Measurements from ENCODE around the gene TCP10L. TPM values are rescaled to one million over a fixed set of nuclear protein-coding genes. Genes with fewer than 3 reads are reported as not detected.

The TCP10L gene
- total RNA-seq, 1 donor from 2014 or later: 0.34 TPM

GRCh38 chr21:32580949-32581348 lies 4.4 kb downstream of the TCP10L start:
- Mint-ChIP-seq H3K9me3 (ENCODE audit: unreplicated experiment) (no peaks in the 10 kb centered on the region), H3K27ac (ENCODE audit: unreplicated experiment) (no peak overlapping the region), H3K36me3 (ENCODE audit: low read depth, unreplicated experiment) (no peaks in the 10 kb centered on the region), H3K4me3 (ENCODE audit: unreplicated experiment) (no peak overlapping the region), H3K4me1 (ENCODE audit: low read depth, unreplicated experiment) (no peaks in the 10 kb centered on the region), H3K27me3 (ENCODE audit: low read depth, unreplicated experiment) (peaks cover 30% of the 10 kb centered on the region)
- no peaks in the 10 kb centered on the region for H4K20me1 ChIP-seq (ENCODE audit: insufficient read depth, low read length)
- TF ChIP-seq, protein P1, sequence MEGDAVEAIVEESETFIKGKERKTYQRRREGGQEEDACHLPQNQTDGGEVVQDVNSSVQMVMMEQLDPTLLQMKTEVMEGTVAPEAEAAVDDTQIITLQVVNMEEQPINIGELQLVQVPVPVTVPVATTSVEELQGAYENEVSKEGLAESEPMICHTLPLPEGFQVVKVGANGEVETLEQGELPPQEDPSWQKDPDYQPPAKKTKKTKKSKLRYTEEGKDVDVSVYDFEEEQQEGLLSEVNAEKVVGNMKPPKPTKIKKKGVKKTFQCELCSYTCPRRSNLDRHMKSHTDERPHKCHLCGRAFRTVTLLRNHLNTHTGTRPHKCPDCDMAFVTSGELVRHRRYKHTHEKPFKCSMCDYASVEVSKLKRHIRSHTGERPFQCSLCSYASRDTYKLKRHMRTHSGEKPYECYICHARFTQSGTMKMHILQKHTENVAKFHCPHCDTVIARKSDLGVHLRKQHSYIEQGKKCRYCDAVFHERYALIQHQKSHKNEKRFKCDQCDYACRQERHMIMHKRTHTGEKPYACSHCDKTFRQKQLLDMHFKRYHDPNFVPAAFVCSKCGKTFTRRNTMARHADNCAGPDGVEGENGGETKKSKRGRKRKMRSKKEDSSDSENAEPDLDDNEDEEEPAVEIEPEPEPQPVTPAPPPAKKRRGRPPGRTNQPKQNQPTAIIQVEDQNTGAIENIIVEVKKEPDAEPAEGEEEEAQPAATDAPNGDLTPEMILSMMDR (IDR thresholded peaks at IDR 0.05; ENCODE audit: insufficient read depth, low read depth, low read length): no peak
- TF ChIP-seq EZH2 (IDR thresholded peaks at IDR 0.05; ENCODE audit: insufficient read depth, low read length): no peak
- no peak overlapping the region for H3K9ac ChIP-seq (ENCODE audit: low read length)
- no peak overlapping the region for H2AFZ ChIP-seq (ENCODE audit: low read depth, low read length)
- H3K27me3 ChIP-seq (ENCODE audit: insufficient read depth, low read length): peaks cover 16% of the 10 kb centered on the region
- H3K4me1 ChIP-seq (ENCODE audit: insufficient read depth, low read length): no peaks in the 10 kb centered on the region
- no peaks in the 10 kb centered on the region for H3K36me3 ChIP-seq (ENCODE audit: insufficient read depth, low read length)
- no peaks in the 10 kb centered on the region for H3K9me3 ChIP-seq (ENCODE audit: insufficient read depth, low read depth, low read length)
- DNase-seq (ENCODE audit: low read depth) (no peak), FAIRE-seq (no peak)
- H3K79me2 ChIP-seq (ENCODE audit: insufficient read depth, low read length): no peaks in the 10 kb centered on the region
- no peak overlapping the region for H3K27ac ChIP-seq (ENCODE audit: low read depth, low read length)
- no peak overlapping the region for H3K4me3 ChIP-seq (ENCODE audit: insufficient read depth, low read depth, low read length)
- no peak overlapping the region for H3K4me2 ChIP-seq (ENCODE audit: low read length)

DNA sequence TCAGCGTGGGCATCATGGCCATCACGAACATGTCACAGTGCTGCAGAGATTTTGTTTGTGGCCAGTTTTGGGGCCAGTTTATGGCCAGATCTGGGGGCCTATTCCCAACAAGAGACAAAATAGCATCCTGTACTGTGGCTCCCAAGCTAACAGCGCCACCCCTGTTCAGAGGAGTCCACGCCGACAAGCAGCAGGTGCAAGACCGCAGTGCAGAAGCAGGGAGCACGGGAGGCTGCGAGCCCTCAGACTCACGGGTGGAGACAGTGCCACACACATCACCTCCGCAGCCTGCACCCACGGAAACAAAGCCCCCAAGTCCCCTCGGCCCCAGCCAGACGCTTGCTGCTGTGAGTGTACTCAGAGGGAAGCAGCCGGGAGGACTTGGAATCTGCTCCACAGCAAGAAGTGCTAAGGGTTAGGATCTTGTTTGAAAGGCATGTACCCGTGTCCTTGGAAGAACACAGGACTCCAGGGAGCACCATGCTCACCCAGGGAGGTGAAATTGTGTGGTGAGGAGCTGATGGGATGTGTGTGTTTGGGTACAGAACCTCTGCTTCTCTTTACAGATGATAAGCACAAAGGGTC lies 7.1 kb downstream of the TCP10L start:
- no peaks in the 10 kb centered on the region for H3K4me1 Mint-ChIP-seq (ENCODE audit: low read depth, unreplicated experiment)
- H2AFZ ChIP-seq (ENCODE audit: low read depth, low read length): no peak overlapping the region
- H3K79me2 ChIP-seq (ENCODE audit: insufficient read depth, low read length): no peaks in the 10 kb centered on the region
- no peaks in the 10 kb centered on the region for H3K36me3 ChIP-seq (ENCODE audit: insufficient read depth, low read length)
- peaks cover 16% of the 10 kb centered on the region for H3K27me3 ChIP-seq (ENCODE audit: insufficient read depth, low read length)
- H4K20me1 ChIP-seq (ENCODE audit: insufficient read depth, low read length): no peaks in the 10 kb centered on the region
- FAIRE-seq (no peak), DNase-seq (ENCODE audit: low read depth) (no peak)
- peaks cover 29% of the 10 kb centered on the region for H3K27me3 Mint-ChIP-seq (ENCODE audit: low read depth, unreplicated experiment)
- no peaks in the 10 kb centered on the region for H3K9me3 Mint-ChIP-seq (ENCODE audit: unreplicated experiment)
- no peaks in the 10 kb centered on the region for H3K9me3 ChIP-seq (ENCODE audit: insufficient read depth, low read depth, low read length)
- no peak overlapping the region for H3K27ac ChIP-seq (ENCODE audit: low read depth, low read length)
- no peak overlapping the region for H3K4me2 ChIP-seq (ENCODE audit: low read length)
- no peaks in the 10 kb centered on the region for H3K36me3 Mint-ChIP-seq (ENCODE audit: low read depth, unreplicated experiment)
- H3K4me3 Mint-ChIP-seq (ENCODE audit: unreplicated experiment): no peak overlapping the region
- no peak overlapping the region for H3K9ac ChIP-seq (ENCODE audit: low read length)
- no peak overlapping the region for H3K27ac Mint-ChIP-seq (ENCODE audit: unreplicated experiment)
- H3K4me3 ChIP-seq (ENCODE audit: insufficient read depth, low read depth, low read length): no peak overlapping the region
- no peaks in the 10 kb centered on the region for H3K4me1 ChIP-seq (ENCODE audit: insufficient read depth, low read length)
- TF ChIP-seq EZH2 (IDR thresholded peaks at IDR 0.05; ENCODE audit: insufficient read depth, low read length): no peak
- TF ChIP-seq, protein P1 (IDR thresholded peaks at IDR 0.05; ENCODE audit: insufficient read depth, low read depth, low read length): no peak

GRCh38 chr21:32576011-32576410 lies 9.3 kb downstream of the TCP10L start:
- Mint-ChIP-seq H3K36me3 (ENCODE audit: low read depth, unreplicated experiment) (no peaks in the 10 kb centered on the region), H3K27ac (ENCODE audit: unreplicated experiment) (no peak overlapping the region), H3K4me3 (ENCODE audit: unreplicated experiment) (no peak overlapping the region), H3K9me3 (ENCODE audit: unreplicated experiment) (no peaks in the 10 kb centered on the region), H3K4me1 (ENCODE audit: low read depth, unreplicated experiment) (no peaks in the 10 kb centered on the region), H3K27me3 (ENCODE audit: low read depth, unreplicated experiment) (peaks cover 31% of the 10 kb centered on the region)
- no peak for DNase-seq (ENCODE audit: low read depth)
- no peak overlapping the region for H3K4me3 ChIP-seq (ENCODE audit: insufficient read depth, low read depth, low read length)
- H3K9me3 ChIP-seq (ENCODE audit: insufficient read depth, low read depth, low read length): no peaks in the 10 kb centered on the region
- no peak overlapping the region for H2AFZ ChIP-seq (ENCODE audit: low read depth, low read length)
- TF ChIP-seq EZH2 (IDR thresholded peaks at IDR 0.05; ENCODE audit: insufficient read depth, low read length): no peak
- TF ChIP-seq, protein P1 (IDR thresholded peaks at IDR 0.05; ENCODE audit: insufficient read depth, low read depth, low read length): no peak
- no peaks in the 10 kb centered on the region for H3K36me3 ChIP-seq (ENCODE audit: insufficient read depth, low read length)
- no peak overlapping the region for H3K27ac ChIP-seq (ENCODE audit: low read depth, low read length)
- peaks cover 16% of the 10 kb centered on the region for H3K27me3 ChIP-seq (ENCODE audit: insufficient read depth, low read length)
- no peaks in the 10 kb centered on the region for H3K4me1 ChIP-seq (ENCODE audit: insufficient read depth, low read length)
- no peaks in the 10 kb centered on the region for H3K79me2 ChIP-seq (ENCODE audit: insufficient read depth, low read length)
- no peak overlapping the region for H3K4me2 ChIP-seq (ENCODE audit: low read length)
- H4K20me1 ChIP-seq (ENCODE audit: insufficient read depth, low read length): no peaks in the 10 kb centered on the region
- H3K9ac ChIP-seq (ENCODE audit: low read length): no peak overlapping the region
- FAIRE-seq: no peak
